HG02571 (cell line): ENCODE data around the gene RABGAP1L.
"Not testable (repeated sequence)": the region's sequence is repeated elsewhere in the genome, so short reads cannot be mapped to it uniquely, and the experiment has no call there.

Experiments
- ATAC-seq: cut with Tn5 transposase; IDR thresholded peaks from one replicate; pipeline ENCODE4 v1.9.1; 2021; ENCODE audit warnings: mild to moderate bottlenecking, moderate library complexity; ENCODE audit not compliant: unreplicated experiment

Gene RABGAP1L

GRCh38 chr1:174358786-174359453 is 199.6 kb downstream of the RABGAP1L start:
- ATAC-seq, result no peak

- ATAC-seq, result no peak
These were observed 200.1 kb downstream of the RABGAP1L start for GRCh38 chr1:174359454-174359805.

- ATAC-seq, result no peak
These were observed 205.8 kb downstream of the RABGAP1L start for GRCh38 chr1:174364996-174365736.

- ATAC-seq, result no peak
These were observed 207.6 kb downstream of the RABGAP1L start for GRCh38 chr1:174366946-174367345.

GRCh38 chr1:174367892-174368291 is 208.6 kb downstream of the RABGAP1L start:
- ATAC-seq, result no peak

GRCh38 chr1:174376030-174376429 is 216.7 kb downstream of the RABGAP1L start:
- ATAC-seq, result no peak

GRCh38 chr1:174391716-174392115 is 232.4 kb downstream of the RABGAP1L start:
- ATAC-seq, result no peak

GRCh38 chr1:174393885-174394284 is 234.6 kb downstream of the RABGAP1L start:
- no peak for ATAC-seq

- no peak for ATAC-seq
These were observed 237.9 kb downstream of the RABGAP1L start for GRCh38 chr1:174397261-174397660.

GRCh38 chr1:174398246-174398645 is 238.9 kb downstream of the RABGAP1L start:
- no peak for ATAC-seq

GRCh38 chr1:174399211-174399610 is 239.9 kb downstream of the RABGAP1L start:
- ATAC-seq, result no peak

GRCh38 chr1:174401075-174401474 is 241.8 kb downstream of the RABGAP1L start:
- no peak for ATAC-seq

GRCh38 chr1:174405219-174405618 is 245.9 kb downstream of the RABGAP1L start:
- ATAC-seq, result no peak

- ATAC-seq, result no peak
These were observed 247.1 kb downstream of the RABGAP1L start for GRCh38 chr1:174406421-174406820.

- ATAC-seq, result no peak
These were observed 248.3 kb downstream of the RABGAP1L start for GRCh38 chr1:174407665-174408064.

- ATAC-seq, result no peak
These were observed 248.8 kb downstream of the RABGAP1L start for GRCh38 chr1:174408146-174408545.

- not testable (repeated sequence) for ATAC-seq
These were observed 250.5 kb downstream of the RABGAP1L start for GRCh38 chr1:174409801-174410200.

GRCh38 chr1:174413632-174414031 is 254.3 kb downstream of the RABGAP1L start:
- ATAC-seq, result no peak

- ATAC-seq, result no peak
These were observed 254.9 kb downstream of the RABGAP1L start for GRCh38 chr1:174414203-174414602.

- no peak for ATAC-seq
These were observed 256.2 kb downstream of the RABGAP1L start for GRCh38 chr1:174415506-174415905.

GRCh38 chr1:174417921-174418320 is 258.6 kb downstream of the RABGAP1L start:
- no peak for ATAC-seq

- no peak for ATAC-seq
These were observed 265.8 kb downstream of the RABGAP1L start for GRCh38 chr1:174425121-174425520.

GRCh38 chr1:174426153-174426552 is 266.8 kb downstream of the RABGAP1L start:
- no peak for ATAC-seq
